IMR-90 (cell line): ENCODE measurements around the gene GP5. TPM values are rescaled to one million over a fixed set of nuclear protein-coding genes. Genes with fewer than 3 reads are reported as not detected.

Experiments used
- ATAC-seq: fragments of 200-7000 bp; cut with Tn5 transposase; 2 replicates; pipeline ENCODE4 v1.9.1; 2020; ENCODE audit warnings: low read depth, mild to moderate bottlenecking, moderate library complexity
- BruUV-seq: library from RNA; stranded (reverse); fragments of 400-500 nt; replicated peaks from 2 replicates; lab custom pipeline; 2021; lab: Mats Ljungman, UMichigan
- CTCF ChIA-PET: fragments of 300-600 bp; formaldehyde crosslinking; extraction: SDS; loops from one replicate; lab custom pipeline; 2021; ENCODE audit warnings: antibody characterized with exemption; lab: Yijun Ruan, JAX
- POLR2A ChIA-PET: fragments of 300-600 bp; sonication (Branson Sonifier 250); formaldehyde crosslinking; loops from one replicate; lab custom pipeline; 2022; ENCODE audit warnings: antibody characterized with exemption; ENCODE audit not compliant: unreplicated experiment; lab: Charles Lee
- DNase-seq: peaks from one replicate; pipeline ENCODE4 v3.0.0; 2013
- H2AFZ ChIP-seq: replicated peaks from 2 replicates; pipeline ENCODE3; 2013; ENCODE audit warnings: low read length, mild to moderate bottlenecking; ENCODE audit not compliant: poor library complexity
- H2AK5ac ChIP-seq: 2 replicates; pipeline ENCODE4 v1.6.1; 2013; ENCODE audit warnings: low read depth, low read length, inconsistent platforms
- H2AK9ac ChIP-seq: replicated peaks from 2 replicates; pipeline ENCODE3; 2013; ENCODE audit warnings: mild to moderate bottlenecking, low read depth, low read length, moderate library complexity; ENCODE audit not compliant: poor library complexity
- H2BK120ac ChIP-seq: 2 replicates; pipeline ENCODE4 v1.6.1; 2013; ENCODE audit warnings: low read depth, low read length, inconsistent platforms
- H2BK15ac ChIP-seq: 3 replicates; pipeline ENCODE4 v1.6.1; 2013; ENCODE audit warnings: low read depth, low read length, inconsistent platforms
- H2BK20ac ChIP-seq: 2 replicates; pipeline ENCODE4 v1.6.1; 2013; ENCODE audit warnings: low read depth, mild to moderate bottlenecking, inconsistent platforms, low read length, moderate library complexity
- H2BK5ac ChIP-seq: 2 replicates; pipeline ENCODE4 v1.6.1; 2013; ENCODE audit warnings: mild to moderate bottlenecking, low read depth, low read length, inconsistent platforms; ENCODE audit not compliant: poor library complexity, severe bottlenecking
- H3K14ac ChIP-seq: replicated peaks from 2 replicates; pipeline ENCODE4 v1.6.1; 2013; ENCODE audit warnings: low read depth, low read length, inconsistent platforms
- H3K18ac ChIP-seq: 2 replicates; pipeline ENCODE4 v1.6.1; 2013; ENCODE audit warnings: low read depth, low read length, control low read depth
- H3K23ac ChIP-seq: 2 replicates; pipeline ENCODE4 v1.6.1; 2013; ENCODE audit warnings: low read depth, low read length, inconsistent platforms
- H3K27ac ChIP-seq: 2 replicates; pipeline ENCODE4 v1.5.1; 2013; ENCODE audit warnings: mild to moderate bottlenecking, control low read depth, low read length; ENCODE audit not compliant: insufficient read depth
- H3K27me3 ChIP-seq: 2 replicates; pipeline ENCODE4 v1.6.1; 2013; ENCODE audit warnings: low read length; ENCODE audit not compliant: control insufficient read depth, insufficient read depth
- H3K36me3 ChIP-seq: 2 replicates; pipeline ENCODE4 v1.6.1; 2013; ENCODE audit warnings: low read length, mixed read lengths; ENCODE audit not compliant: control insufficient read depth, insufficient read depth
- H3K4ac ChIP-seq: 2 replicates; pipeline ENCODE4 v1.6.1; 2013; ENCODE audit warnings: low read depth, low read length, inconsistent platforms
- H3K4me1 ChIP-seq: 2 replicates; pipeline ENCODE4 v1.6.1; 2013; ENCODE audit warnings: low read length, mixed read lengths; ENCODE audit not compliant: control insufficient read depth, insufficient read depth
- H3K4me2 ChIP-seq: 2 replicates; pipeline ENCODE4 v1.6.1; 2013; ENCODE audit warnings: low read depth, mild to moderate bottlenecking, control low read depth, low read length, moderate library complexity
- H3K4me3 ChIP-seq: 2 replicates; pipeline ENCODE4 v1.5.1; 2013; ENCODE audit warnings: low read depth, mild to moderate bottlenecking, control low read depth, low read length, moderate library complexity; ENCODE audit not compliant: insufficient read depth
- H3K56ac ChIP-seq: 2 replicates; pipeline ENCODE4 v1.6.1; 2013; ENCODE audit warnings: low read length, inconsistent platforms; ENCODE audit not compliant: insufficient read depth; ENCODE audit errors: extremely low read depth
- H3K79me1 ChIP-seq, 2 experiments: 2 replicates each; pipeline ENCODE4 v1.6.1; 2013; ENCODE audit warnings: low read length in 2 of 2, inconsistent platforms in 1 of 2, low read depth in 1 of 2
- H3K9ac ChIP-seq: 2 replicates; pipeline ENCODE4 v1.6.1; 2013; ENCODE audit warnings: low read depth, low read length, control low read depth
- H3K9me1 ChIP-seq: 2 replicates; pipeline ENCODE4 v1.6.1; 2013; ENCODE audit warnings: low read length, inconsistent platforms; ENCODE audit not compliant: insufficient read depth
- H3K9me3 ChIP-seq: 2 replicates; pipeline ENCODE4 v1.6.1; 2013; ENCODE audit warnings: low read length; ENCODE audit not compliant: control insufficient read depth, insufficient read depth
- H4K20me1 ChIP-seq: 2 replicates; pipeline ENCODE4 v1.6.1; 2013; ENCODE audit warnings: low read length, inconsistent platforms; ENCODE audit not compliant: insufficient read depth
- H4K5ac ChIP-seq: 2 replicates; pipeline ENCODE4 v1.6.1; 2013; ENCODE audit warnings: mild to moderate bottlenecking, low read depth, low read length, control low read depth
- H4K8ac ChIP-seq, 2 experiments: 2 replicates each; pipeline ENCODE4 v1.6.1; 2013; ENCODE audit warnings: low read depth in 2 of 2, low read length in 2 of 2, control low read depth in 1 of 2, inconsistent platforms in 1 of 2
- H4K91ac ChIP-seq: 2 replicates; pipeline ENCODE4 v1.6.1; 2013; ENCODE audit warnings: low read depth, low read length, inconsistent platforms; ENCODE audit not compliant: insufficient read depth
- BHLHE40 ChIP-seq: fragments of 150-350 bp; IDR thresholded peaks from 2 replicates; pipeline ENCODE4 v1.6.1; 2016; ENCODE audit warnings: mild to moderate bottlenecking, low read depth, low read length
- CEBPB ChIP-seq: IDR thresholded peaks from 2 replicates; pipeline ENCODE4 v1.6.1; 2012; ENCODE audit warnings: low read depth, low read length, improper control_type of control experiment
- CHD1 ChIP-seq: IDR thresholded peaks from 2 replicates; pipeline ENCODE4 v1.6.1; 2012; ENCODE audit warnings: low read depth, low read length, improper control_type of control experiment
- FOS ChIP-seq: fragments of 150-350 bp; IDR thresholded peaks from 2 replicates; pipeline ENCODE4 v1.6.1; 2016; ENCODE audit warnings: low read depth, low read length
- MAFK ChIP-seq: IDR thresholded peaks from 2 replicates; pipeline ENCODE4 v1.6.1; 2012; ENCODE audit warnings: low read depth, low read length, improper control_type of control experiment
- MXI1 ChIP-seq: IDR thresholded peaks from 2 replicates; pipeline ENCODE4 v1.6.1; 2012; ENCODE audit warnings: low read depth, mild to moderate bottlenecking, low read length, moderate library complexity, borderline replicate concordance
- NFE2L2 ChIP-seq: fragments of 150-350 bp; IDR thresholded peaks from 2 replicates; pipeline ENCODE4 v1.6.1; 2016; ENCODE audit warnings: low read depth, mild to moderate bottlenecking, low read length
- POLR2A ChIP-seq: IDR thresholded peaks from 2 replicates; pipeline ENCODE4 v1.6.1; 2012; ENCODE audit warnings: mild to moderate bottlenecking, low read depth, low read length
- SMC3 ChIP-seq: fragments of 150-350 bp; IDR thresholded peaks from 2 replicates; pipeline ENCODE4 v1.6.1; 2016; ENCODE audit warnings: low read depth, mild to moderate bottlenecking, antibody characterized with exemption, low read length, moderate library complexity
- WGBS, 2 experiments: methylation state at CpG; one replicate each; pipeline versions ENCODE4 v1.1.5 to v1.1.7; 2013; ENCODE audit warnings: missing lambda C conversion rate in 2 of 2; ENCODE audit not compliant: insufficient read length in 1 of 2; ENCODE audit errors: extremely low coverage in 2 of 2; 5-methylcytosine and 5-hydroxymethylcytosine counted together
- dilution Hi-C: fragments of 300-500 bp; cut with HindIII; formaldehyde crosslinking; loops from one replicate; pipeline ENCODE4 v1.14.3; 2018; ENCODE audit warnings: low sequenced_read_pairs; ENCODE audit not compliant: unreplicated experiment
- in situ Hi-C: fragments of 300-500 bp; cut with MboI; formaldehyde crosslinking; loops from 3 replicates; pipeline ENCODE4 v1.14.3; 2019; ENCODE audit warnings: low sequenced_read_pairs, inconsistent platforms, mixed read lengths
- intact Hi-C: fragments of 100-400 bp; cut with micrococcal nuclease; formaldehyde crosslinking; loops from 2 replicates; pipeline ENCODE4 v1.10.0; 2022
- polyA plus RNA-seq, 3 experiments: library from polyadenylated mRNA; depleted of rRNA; stranded (reverse); fragments of >200 nt; gene quantifications; 2 replicates each; pipeline ENCODE4 v1.2.3, GENCODE V29; 2012; ENCODE audit warnings: low replicate concordance in 1 of 3
- total RNA-seq: library from RNA; depleted of rRNA; stranded (reverse); fragments of >200 nt; gene quantifications from 2 replicates; pipeline ENCODE4 v1.2.3, GENCODE V29; 2012
- TF ChIP-seq, protein P1 (sequence below): fragments of 150-350 bp; IDR thresholded peaks from 2 replicates; pipeline ENCODE4 v1.6.1; 2017; ENCODE audit warnings: mild to moderate bottlenecking, antibody characterized with exemption, low read length, low read depth

GP5 gene
- total and polyA plus RNA-seq, 2 of the 4 experiments (the other 2 are of a cell fraction) = under 0.01 to 0.12 TPM

DNA sequence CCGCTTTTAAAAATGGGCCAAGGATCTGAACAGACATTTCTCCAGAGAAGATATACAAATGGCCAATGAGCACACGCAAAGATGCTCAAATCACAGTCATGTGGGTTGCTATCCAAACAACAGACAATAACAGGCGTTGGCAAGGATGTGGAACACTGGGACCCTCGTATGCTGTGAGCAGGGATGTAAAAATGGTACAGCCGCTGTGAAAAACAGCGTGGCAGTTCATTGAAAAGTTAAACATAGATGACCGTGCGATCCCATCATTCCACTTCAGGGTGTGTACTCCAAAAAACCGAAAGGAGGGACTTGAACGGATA lies 22.9 kb downstream of the GP5 start:
- ATAC-seq (no peak), DNase-seq (no peak)
- POLR2A ChIA-PET = no interaction called here
- intact Hi-C loops = no loop called here
- Histone ChIP-seq H3K9me1 (0 out of 2 replicates have a peak, but pooled peaks cover 3% of the 10 kb centered on the region), H3K4me1 (no peaks in the 10 kb centered on the region), H3K4me3 (no peak overlapping the region), H3K14ac (no peak overlapping the region), H3K27ac (no peak overlapping the region), H2AFZ (peak overlapping the region; percentile 51), H4K91ac (no peak overlapping the region), H2AK5ac (no peak overlapping the region), H2AK9ac (no peak overlapping the region), H3K36me3 (no peaks in the 10 kb centered on the region), H3K56ac (0 out of 2 replicates have a peak overlapping the region, but pooled peaks have one; percentile 17), H4K8ac (no peak overlapping the region), H2BK20ac (no peak overlapping the region), H3K27me3 (peaks cover 18% of the 10 kb centered on the region), H3K23ac (no peak overlapping the region), H3K4me2 (no peak overlapping the region), H3K79me1 (no peaks in the 10 kb centered on the region), H3K4ac (no peak overlapping the region), H2BK120ac (no peak overlapping the region), H4K20me1 (no peaks in the 10 kb centered on the region), H4K5ac (no peak overlapping the region), H3K9me3 (no peaks in the 10 kb centered on the region), H3K9ac (no peak overlapping the region), H3K18ac (no peak overlapping the region), H2BK5ac (no peak overlapping the region), H2BK15ac (no peak overlapping the region)
- no peak for TF ChIP-seq NFE2L2
- no peak for TF ChIP-seq MXI1
- TF ChIP-seq SMC3 = no peak
- TF ChIP-seq FOS = no peak
- no peak for TF ChIP-seq MAFK
- TF ChIP-seq BHLHE40 = no peak
- no peak for TF ChIP-seq CEBPB
- no peak for TF ChIP-seq POLR2A
- TF ChIP-seq, protein P1, sequence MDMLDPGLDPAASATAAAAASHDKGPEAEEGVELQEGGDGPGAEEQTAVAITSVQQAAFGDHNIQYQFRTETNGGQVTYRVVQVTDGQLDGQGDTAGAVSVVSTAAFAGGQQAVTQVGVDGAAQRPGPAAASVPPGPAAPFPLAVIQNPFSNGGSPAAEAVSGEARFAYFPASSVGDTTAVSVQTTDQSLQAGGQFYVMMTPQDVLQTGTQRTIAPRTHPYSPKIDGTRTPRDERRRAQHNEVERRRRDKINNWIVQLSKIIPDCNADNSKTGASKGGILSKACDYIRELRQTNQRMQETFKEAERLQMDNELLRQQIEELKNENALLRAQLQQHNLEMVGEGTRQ = no peak
- no peak for TF ChIP-seq CHD1
- CTCF ChIA-PET = no interaction called here
- dilution Hi-C loops = no loop called here
- in situ Hi-C loops = no loop called here
- no TSS peak for BruUV-seq
- WGBS, 2 experiments = 93% methylated on average over 8 of the region's 10 CpGs; no CpG with 5 or more reads in 1 of the 2 experiments
